T follicular helper cell (primary cell): ENCODE data around the gene CIB2.

ENCODE experiments used
- DNase-seq: peaks from one replicate; pipeline ENCODE4 v3.0.0-alpha.2; 2020; ENCODE audit warnings: low read depth

The CIB2 gene

DNA sequence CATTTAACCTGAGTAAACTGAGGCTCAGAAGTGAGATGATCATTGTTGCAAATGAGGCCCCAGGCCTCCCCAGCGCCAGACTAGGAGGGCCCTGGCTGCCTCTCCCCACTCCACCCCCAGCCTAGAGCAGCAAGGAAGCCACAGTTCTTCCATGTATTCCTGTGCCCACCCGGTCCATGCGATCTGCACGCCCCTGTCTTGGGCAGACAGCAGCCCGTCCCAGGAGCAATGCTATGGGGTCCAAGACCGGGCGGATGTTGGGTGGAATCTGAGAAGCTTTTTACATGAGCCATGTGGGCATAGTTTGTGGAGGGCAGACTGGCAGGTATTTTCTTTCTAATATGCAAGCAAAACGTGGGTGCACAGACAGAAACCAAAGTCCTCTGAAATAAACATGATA, 23.8 kb downstream of the CIB2 start:
- no peak for DNase-seq

DNA sequence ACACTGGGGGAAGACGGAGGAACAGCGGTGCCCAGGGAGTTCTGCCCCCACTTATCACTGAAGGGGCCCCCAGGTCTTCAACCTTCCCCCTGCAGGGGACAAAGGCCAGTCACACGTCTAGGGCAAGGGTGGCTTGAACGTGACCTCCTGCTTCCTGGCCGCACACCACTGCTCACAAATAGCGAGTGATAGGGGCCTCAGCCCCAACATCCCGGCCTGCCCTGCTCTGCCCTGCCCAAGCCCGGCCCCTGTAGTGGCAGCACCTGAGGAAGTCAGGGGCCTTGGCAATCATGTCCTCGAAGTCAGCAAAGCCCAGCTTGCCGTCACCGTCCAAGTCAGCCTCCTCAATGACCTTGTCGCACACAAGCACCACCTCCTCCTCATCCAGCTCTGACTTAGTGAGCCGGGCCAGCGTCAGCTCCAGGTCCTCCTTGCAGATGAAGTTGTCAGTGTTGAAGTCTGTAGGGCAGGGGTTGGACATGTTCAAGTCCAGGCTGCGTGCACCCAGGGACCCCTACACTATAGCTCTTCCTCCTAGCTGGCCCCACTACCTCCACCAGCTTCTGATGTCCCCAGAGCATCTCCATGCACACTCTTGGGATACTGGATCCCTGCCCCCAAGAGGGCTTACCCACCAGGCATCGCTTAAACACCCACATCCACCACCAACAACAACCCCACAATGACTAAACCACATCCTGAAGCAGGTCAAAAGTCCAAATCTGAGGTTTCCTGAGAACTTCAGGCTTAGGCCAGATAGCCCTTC, 25.6 kb downstream of the CIB2 start:
- DNase-seq = no peak

DNA sequence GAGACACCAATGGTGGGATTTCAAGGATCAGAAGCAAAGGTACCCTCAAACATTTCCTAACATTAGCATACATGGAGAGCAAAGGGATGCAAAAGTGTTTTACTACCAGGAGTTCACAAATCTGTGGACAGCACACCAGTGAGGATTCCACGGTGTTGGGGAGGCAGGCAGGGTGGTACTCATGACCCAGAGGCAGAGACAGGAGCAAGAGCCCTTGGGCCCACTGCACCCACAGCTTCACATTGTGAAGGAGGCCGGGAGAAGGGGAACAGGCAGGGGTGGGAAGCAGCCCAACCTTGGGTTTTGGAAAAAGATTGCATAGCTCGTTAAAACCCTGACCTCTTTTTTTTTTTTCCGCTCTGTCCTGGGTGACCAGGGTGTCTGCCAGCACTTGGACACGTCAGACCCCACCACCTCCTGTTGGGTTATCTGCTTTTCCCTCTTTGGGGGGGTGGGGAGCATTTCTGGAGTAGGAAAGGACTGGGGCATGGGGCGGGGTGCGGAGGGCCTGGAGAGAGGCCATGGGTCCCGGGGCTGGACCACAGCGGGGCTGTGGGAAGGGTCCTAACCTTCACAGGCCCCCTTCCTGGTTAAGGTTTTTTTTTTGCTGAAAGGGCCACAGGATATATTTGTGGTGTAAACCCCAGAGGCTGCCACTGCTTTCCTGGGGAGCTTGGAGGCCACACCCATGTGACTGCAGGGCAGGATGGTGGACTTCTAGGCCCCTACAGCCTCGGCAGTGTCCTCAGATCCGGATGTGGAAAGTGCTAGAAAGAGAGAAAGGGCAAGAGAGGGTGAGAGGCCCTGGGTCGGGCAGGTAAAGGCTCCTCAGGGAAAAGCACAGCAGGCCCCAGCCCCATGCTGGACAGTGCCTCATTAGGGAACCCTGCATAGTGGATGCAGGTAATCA, 26.4 kb downstream of the CIB2 start:
- no peak for DNase-seq

DNA sequence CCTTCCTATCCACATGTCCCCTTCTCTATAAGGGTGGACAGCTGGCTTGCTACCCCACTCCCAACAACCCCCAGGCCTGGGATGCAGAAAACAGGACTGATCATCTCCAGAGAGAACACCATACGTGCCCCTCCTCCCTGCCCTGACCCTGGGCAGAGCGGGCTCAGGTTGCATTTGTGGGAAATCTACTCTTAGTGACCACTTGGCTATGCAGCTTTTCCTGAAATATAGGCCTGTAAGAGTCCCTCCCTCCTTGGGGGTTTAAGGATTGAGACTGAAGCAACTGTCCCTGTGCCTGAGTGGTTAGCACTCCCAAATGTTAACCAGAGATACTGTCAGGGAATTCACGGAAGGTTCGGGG, 27.1 kb downstream of the CIB2 start:
- no peak for DNase-seq

DNA sequence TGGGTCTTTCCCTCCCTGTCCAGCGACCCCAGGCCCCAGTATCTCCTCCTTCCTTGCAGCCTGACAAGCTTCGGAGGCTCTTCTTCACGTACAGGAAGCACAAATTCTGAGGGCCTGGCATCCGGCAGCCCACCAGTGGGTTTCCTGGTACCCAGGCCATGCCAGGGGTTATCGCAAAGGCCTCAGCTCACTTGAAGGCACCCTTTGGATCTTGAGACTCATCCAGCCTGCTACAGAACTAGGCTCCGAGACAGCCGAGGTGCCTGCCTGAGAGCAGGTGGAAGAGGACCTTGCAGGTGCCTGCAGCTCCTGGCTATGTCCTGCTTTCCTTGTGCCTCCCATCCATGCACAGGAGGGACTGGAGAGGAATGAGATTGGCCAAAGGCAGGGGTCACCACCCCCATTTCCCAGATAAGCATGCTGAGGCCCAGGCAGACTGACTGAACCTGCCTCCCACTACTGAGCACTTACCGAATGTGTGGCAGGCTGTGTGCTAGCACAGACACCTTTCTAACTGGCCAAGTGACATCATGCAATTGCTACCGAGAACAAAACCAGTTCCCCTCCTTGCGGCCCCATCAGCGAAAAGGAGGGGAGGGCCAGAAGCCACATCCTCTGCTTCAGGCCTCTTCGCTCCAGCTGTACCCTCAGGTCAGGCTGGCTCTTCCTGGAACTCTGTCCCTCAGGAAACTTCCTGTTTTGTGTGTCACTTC, 27.7 kb downstream of the CIB2 start:
- DNase-seq = peak; percentile 27

DNA sequence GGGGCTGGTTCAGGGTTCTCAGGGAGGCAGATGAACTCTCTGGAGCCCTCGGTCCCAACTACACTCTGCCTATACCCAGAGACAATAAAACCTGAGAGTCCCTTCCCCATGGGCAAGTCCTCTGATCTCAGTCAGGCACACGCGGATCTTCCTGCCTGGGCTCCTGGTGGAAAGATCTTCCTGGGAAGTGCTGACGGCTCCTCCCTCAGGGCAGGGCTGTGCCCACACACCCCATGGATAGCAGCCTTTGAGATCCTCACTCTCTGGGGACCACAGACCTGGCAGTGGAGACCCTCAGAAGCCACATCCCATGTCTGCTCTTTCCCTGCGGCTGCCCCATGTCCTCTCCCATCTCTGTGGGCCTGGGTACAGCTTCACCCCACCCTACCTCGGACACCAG, 28.5 kb downstream of the CIB2 start:
- DNase-seq = no peak

DNA sequence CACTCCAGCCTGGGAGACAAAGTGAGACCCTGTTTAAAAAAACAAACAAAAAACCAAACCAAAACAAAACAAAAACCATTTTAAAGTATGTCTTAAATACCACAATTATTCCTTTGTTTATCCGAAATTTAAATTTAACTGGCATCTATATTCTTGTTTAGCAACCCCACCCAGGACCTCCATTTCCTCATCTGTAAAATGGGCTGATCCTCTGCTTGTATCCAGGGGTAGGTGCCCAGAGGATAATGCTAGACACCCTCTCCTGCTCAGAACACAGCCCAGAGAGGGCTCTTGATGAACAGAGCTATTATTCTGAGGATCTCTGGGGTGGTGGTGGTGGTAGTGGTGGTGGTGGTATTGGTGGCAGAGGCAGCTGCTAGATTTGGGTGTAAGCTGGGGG, 29.0 kb downstream of the CIB2 start:
- no peak for DNase-seq

DNA sequence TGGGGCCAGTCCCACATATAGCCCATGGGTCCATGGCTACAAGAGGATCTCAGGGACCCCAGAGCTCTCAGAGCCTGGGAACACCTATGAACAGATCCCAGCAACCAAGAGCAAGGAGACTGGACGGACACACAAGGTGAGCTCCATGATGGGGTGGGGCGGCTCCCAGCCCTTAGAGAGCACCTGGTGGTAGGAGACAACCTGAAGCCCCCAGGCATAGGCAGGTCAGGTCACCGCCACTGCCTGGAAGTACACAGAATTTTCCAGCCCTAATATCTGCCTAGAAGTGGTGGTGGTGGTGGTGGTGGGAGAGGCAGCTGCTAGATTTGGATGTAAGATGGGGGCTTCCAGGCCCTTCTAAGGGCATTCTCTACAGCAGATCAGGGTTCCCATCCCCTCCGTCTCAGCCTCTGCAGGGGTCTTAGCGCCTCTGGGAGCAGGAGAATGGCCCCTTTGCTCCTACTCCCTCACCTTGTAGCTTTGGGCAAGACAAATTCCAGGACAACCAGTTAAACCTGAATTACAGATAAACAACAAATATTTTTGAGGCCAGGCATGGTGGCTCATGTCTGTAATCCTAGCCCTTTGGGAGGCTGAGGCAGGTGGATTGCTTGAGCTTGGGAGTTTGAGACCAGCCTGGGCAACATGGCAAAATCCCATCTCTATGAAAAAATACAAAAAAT, 29.7 kb downstream of the CIB2 start:
- no peak for DNase-seq

DNA sequence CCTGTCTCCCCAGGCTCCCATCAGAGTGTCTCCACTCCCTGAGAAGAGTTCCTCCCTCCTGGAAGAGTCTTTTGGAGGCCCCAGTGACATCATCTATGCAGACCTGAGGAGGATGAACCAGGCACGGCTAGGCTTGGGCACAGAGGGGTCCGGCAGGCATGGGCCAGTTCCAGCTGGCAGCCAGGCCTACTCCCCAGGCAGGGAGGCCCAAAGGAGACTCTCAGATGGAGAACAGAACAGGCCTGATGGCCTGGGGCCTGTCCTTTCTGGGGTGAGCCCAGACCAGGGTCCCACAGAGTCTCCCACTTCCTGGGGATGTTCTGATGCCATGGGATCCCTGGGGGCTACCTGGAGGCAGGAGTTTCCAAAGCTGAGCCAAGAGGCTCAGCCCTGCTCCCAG, 30.4 kb downstream of the CIB2 start:
- no peak for DNase-seq

DNA sequence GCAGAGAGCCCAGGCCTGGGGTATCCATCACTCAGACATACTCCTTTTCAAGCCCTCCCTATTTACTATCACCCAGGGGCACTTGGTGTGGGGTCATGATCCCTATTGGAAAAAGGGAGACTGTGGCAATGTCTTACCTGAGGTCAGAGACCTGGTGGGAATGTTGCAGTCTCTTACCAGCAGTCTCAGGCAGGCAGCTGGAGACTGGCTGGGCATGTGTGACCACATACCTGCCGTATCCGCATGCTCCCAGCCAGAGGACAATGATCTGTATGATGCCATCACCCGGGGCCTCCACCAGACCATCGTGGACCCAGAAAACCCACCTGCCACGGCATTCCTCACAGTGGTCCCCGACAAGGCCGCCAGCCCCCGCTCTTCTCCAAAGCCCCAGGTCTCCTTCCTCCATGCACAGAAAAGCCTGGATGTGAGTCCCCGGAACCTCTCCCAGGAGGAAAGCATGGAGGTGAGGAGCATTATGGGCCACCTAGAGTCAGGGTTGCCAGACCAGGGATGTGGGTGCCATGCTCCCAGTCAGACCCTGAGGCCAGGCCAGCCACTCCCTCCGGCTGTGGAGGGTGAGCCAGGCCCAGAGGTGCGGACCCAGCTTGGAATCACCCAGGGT, 33.0 kb downstream of the CIB2 start:
- DNase-seq = no peak

DNA sequence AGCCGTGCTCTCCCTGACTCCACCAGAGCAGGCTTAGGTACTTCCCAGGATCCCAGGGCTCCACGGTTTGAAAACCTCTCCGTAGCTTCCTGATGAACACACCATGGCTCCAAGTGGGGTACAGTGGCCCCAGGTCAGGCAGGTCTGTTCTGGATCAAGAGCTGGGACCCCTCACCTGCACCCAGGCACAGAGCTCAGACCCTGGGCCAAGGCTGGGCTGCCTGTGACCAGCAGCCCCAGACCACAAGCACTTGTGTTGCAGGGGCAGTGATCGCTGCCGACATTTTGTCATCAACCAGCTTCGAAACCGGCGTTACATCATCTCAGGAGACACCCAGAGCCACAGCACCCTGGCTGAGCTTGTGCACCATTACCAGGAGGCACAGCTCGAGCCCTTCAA, 33.6 kb downstream of the CIB2 start:
- no peak for DNase-seq

DNA sequence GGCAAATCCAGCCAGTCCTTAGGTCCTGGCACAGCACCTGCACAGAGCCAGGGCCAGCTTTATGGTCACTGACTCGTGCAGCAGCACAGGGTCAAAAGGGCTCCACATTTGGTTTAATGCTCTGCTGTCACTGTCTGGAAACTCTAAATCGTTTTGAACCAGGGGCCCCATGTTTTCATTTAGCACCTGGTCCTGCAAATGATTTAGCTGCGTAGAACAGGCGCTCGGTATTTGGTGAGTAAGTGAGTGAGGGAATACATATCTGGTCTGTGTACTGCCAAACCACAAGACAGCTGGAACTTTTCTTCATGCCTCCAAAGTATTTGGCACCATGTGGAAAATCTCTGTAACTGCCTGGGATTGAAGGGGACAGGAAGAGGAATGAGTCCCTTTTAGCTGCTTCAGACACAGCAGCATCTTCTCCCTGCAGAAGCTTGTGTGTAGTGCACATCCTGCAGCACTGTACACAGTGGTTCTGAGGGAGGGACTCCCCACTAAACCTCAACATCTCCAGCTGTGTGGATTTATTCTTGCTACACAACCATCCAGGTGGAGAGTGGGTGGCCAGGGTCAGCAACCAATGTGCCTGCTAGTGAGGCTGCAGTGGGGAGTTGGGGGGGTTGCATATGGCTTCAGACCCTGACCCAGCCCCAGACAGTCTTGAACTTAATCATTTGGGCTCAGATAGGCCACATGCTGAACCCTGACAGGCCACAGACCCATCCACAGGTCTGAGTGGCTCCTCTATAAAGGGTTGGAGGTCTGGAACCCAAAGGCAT, 37.8 kb downstream of the CIB2 start:
- DNase-seq = no peak

DNA sequence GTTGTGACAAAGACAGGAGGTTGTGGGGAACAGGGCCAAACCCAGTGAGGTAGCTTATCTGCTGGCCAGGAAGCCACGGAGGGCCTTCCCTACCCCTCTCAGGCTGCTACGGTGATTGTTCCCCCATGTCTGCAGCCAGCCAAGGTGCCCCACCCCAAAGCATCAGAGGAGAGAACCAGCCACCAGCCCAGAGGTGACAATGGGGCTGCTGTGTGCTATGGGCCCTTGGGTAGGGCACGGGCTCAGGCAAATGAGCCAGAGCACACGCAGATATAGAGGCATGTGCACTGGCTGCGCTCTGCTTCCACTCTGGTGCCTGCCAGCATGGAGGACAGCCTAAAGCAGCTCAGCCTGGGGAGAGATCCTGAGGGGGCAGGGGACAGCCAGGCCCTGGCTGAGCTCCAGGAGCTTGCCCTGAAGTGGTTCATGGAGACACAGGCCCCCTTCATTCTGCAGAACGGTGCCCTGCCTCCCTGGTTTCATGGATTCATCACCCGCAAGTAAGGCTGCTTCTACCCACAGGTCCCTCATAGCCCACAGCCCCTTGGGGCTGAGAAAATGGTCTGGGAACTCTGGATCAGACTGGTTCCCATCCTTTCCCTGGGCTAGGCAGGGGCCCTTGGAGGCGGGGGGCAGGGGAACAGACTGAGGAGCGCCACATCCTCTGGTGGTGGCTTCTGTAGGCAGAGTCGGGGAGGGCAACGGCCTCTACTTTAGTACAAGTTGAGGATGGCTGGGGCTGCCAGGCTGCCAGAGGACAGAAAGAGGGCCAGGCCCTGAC, 38.8 kb downstream of the CIB2 start, which contains the start of gene SH2D7:
Gene SH2D7 (plus strand): TSS at position 301 of the 781 bp plus-strand sequence. CDS start 24 bp downstream, at position 325.
- no peak for DNase-seq

DNA sequence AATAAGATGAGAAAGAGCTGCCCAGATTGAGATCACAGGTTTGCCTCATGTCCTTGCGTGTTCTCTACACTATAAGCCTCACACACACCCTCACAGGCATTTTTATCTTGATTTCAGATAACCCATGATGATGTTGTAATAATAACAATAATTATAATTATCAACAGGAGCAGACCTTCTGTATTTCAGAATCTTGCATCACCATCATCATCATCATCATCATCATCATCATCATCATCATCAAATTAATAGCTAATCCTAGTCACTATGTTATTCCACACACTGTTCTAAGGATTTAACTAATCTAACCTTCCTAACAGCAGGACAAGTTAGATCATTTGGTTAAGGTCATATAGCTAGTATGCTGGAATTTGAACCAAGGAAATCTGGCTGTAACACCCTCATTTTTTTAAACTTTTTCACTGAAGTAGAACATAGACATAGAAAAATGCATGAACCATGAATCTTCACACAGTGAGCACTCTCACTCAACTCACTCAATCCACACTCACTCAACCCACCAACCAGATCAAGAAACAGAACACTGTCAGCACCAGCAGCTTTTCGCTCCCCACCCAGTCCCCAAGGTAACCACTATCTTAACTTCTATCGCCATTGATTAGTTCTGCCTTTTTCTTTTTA, 40.7 kb downstream of the CIB2 start:
- no peak for DNase-seq

DNA sequence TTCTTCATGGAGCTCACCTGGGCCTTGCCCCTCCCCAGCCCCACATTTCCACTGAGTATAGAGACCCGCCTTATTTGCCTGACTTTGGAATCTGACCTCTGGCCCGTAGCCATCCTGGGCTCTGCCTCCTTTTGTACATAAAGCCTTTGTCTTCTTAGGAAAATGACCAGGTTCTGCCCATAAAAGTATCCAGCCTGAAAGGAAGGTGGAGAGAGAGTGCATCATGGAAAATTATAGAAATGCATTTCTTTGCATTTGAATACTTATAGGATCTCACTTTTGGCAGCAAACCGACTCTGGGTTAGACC, 42.5 kb downstream of the CIB2 start:
- DNase-seq = no peak

DNA sequence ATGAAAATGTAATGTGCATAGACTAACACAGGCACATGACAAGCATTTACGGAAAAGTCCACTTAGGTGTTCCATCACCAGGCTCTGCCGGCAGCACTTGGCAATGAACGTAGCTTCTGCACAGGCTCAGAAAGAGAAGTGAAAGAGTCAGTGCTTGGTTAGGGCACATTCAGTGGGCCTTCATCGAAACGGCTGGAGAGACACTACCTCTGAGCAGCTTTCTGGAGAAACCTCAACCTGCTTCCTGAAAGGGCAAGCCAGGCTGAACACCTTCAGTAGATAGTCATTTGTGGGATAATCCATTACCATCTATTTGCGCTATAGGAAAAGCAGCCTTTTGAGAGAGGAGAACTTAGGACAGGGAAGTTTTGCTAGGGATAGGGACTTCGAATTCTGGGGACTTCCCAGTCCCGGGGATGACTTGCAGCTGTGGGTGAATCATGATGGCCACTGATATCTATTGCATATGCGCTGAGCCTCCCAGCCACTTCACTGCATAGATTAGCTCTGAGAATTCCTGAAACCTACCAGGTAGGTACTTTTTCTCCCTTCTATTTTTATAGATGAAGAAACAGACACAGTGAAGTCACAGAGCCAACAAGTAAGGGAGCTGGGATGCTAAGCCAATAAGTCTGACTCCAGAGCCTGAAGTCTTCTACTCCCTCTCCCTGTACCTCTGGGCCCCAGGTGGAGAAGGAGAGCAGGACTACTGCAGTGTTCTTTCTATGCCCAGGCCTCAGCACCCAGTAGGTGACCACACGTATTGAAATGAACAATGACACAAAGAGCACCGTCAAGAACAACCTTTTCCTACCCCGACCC, 43.1 kb downstream of the CIB2 start:
- DNase-seq = no peak

DNA sequence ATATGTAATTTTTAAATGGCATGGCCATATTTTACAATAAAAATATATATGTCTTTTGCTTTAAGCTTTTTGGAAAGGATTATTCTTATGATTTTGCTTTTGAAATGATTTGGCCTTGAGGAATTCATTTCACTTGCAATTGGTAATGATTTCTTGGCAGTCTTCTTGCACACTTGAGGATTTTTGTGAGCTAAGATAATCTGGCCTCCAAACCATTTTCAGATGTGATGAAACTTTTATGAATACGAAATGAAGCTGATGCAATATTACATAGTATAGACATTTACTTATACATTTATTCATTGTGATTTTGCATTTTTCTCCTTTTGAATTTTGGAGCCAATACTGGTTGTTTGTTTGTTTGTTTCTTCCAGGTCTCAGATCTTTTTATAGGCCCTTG, 45.3 kb downstream of the CIB2 start:
- no peak for DNase-seq

DNA sequence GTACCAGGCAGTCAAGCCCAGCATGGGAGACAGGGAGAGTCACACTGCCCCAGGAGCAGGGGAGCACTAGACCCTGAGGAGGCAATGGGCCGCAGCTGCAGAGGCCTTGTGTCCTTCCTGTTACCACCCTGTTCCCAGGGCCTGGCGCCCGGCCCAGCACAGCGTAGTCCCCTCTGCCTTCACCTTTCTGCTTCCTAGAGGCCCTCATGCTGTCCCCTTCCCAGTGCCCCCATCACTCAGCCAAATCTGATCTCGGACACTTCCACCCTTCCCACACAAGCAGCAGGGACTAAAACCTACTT, 46.8 kb downstream of the CIB2 start:
- no peak for DNase-seq
